GM19099 (cell line): ENCODE data around the gene TRIM75.

Experiments
- POLR2A ChIP-seq: IDR thresholded peaks from 3 replicates; pipeline ENCODE4 v1.6.1; 2011; ENCODE audit warnings: low read depth; ENCODE audit not compliant: insufficient read length; ENCODE audit errors: extremely low read depth

Gene TRIM75

GRCh38 chr4:165053645-165054044 is at the start of gene TRIM75:
TRIM75 (plus strand) TSS chr4:165053866; CDS start chr4:165059148, 5,282 bp downstream.
- no peak for TF ChIP-seq POLR2A

- TF ChIP-seq POLR2A, result no peak
Measured at GRCh38 chr4:165005352-165005925, 48.2 kb upstream of the TRIM75 start.

- TF ChIP-seq POLR2A, result no peak
Measured at GRCh38 chr4:165006456-165006855, 47.2 kb upstream of the TRIM75 start.

- TF ChIP-seq POLR2A, result no peak
Measured at GRCh38 chr4:165006886-165007285, 46.8 kb upstream of the TRIM75 start.

GRCh38 chr4:165009493-165010227 is 44.0 kb upstream of the TRIM75 start:
- no peak for TF ChIP-seq POLR2A

- TF ChIP-seq POLR2A, result no peak
Measured at GRCh38 chr4:165010487-165010886, 43.2 kb upstream of the TRIM75 start.

GRCh38 chr4:165010991-165011390 is 42.7 kb upstream of the TRIM75 start:
- no peak for TF ChIP-seq POLR2A

- TF ChIP-seq POLR2A, result no peak
Measured at GRCh38 chr4:165011403-165011802, 42.3 kb upstream of the TRIM75 start.

- TF ChIP-seq POLR2A, result no peak
Measured at GRCh38 chr4:165013691-165014090, 40.0 kb upstream of the TRIM75 start.

- no peak for TF ChIP-seq POLR2A
Measured at GRCh38 chr4:165016971-165017370, 36.7 kb upstream of the TRIM75 start.

GRCh38 chr4:165027762-165028402 is 25.8 kb upstream of the TRIM75 start:
- TF ChIP-seq POLR2A, result no peak

GRCh38 chr4:165031436-165032211 is 22.0 kb upstream of the TRIM75 start, which contains the start of gene TRIM60:
TRIM60 (plus strand) TSS chr4:165031999; CDS start chr4:165040073, 8,074 bp downstream.
- no peak for TF ChIP-seq POLR2A

GRCh38 chr4:165048170-165048569 is 5.5 kb upstream of the TRIM75 start:
- no peak for TF ChIP-seq POLR2A

GRCh38 chr4:165052627-165053026 is 1.0 kb upstream of the TRIM75 start:
- no peak for TF ChIP-seq POLR2A

GRCh38 chr4:165055601-165056000 is 1.9 kb downstream of the TRIM75 start:
- TF ChIP-seq POLR2A, result no peak
